Suprapubic skin (tissue), 4 donors: ENCODE data around the gene TSPOAP1. TPM values are rescaled to one million over a fixed set of nuclear protein-coding genes. Genes with fewer than 3 reads are reported as not detected.

ENCODE experiments used
- DNase-seq, 2 donors: peaks; one replicate each; pipeline ENCODE4 v3.0.0-alpha.2; 2019; ENCODE audit warnings: low spot score in 2 of 2
- H3K27ac ChIP-seq: fragments of 200-600 bp; sonication (generic); one replicate; pipeline ENCODE4 v1.5.1; 2019
- H3K27me3 ChIP-seq: fragments of 200-600 bp; sonication (generic); one replicate; pipeline ENCODE4 v1.5.1; 2019
- H3K36me3 ChIP-seq: fragments of 200-600 bp; sonication (generic); one replicate; pipeline ENCODE4 v1.5.1; 2019
- H3K4me1 ChIP-seq: fragments of 200-600 bp; sonication (generic); one replicate; pipeline ENCODE4 v1.5.1; 2019
- H3K4me3 ChIP-seq: fragments of 200-600 bp; sonication (generic); one replicate; pipeline ENCODE4 v1.5.1; 2019; ENCODE audit warnings: mild to moderate bottlenecking
- H3K9me3 ChIP-seq: fragments of 200-600 bp; sonication (generic); one replicate; pipeline ENCODE4 v1.5.1; 2019
- CTCF ChIP-seq, 2 donors: fragments of 200-600 bp in 1 of 2; fragments of 450-650 bp in 1 of 2; sonication (generic) in 1 of 2; IDR thresholded peaks; one replicate each; pipeline ENCODE4 v1.5.1; 2016 to 2019; ENCODE audit warnings: antibody characterized with exemption in 2 of 2, mild to moderate bottlenecking in 1 of 2, moderate library complexity in 1 of 2
- EP300 ChIP-seq: sonication (generic); formaldehyde crosslinking; IDR thresholded peaks from one replicate; pipeline ENCODE4 v1.6.1; 2017; ENCODE audit warnings: antibody characterized with exemption
- POLR2A ChIP-seq, 2 donors: fragments of 450-650 bp; IDR thresholded peaks; one replicate each; pipeline ENCODE4 v1.6.1; 2017; ENCODE audit warnings: antibody characterized with exemption in 2 of 2, mild to moderate bottlenecking in 2 of 2, moderate library complexity in 2 of 2
- POLR2AphosphoS5 ChIP-seq, 3 donors: sonication (generic); formaldehyde crosslinking; IDR thresholded peaks; one replicate each; pipeline ENCODE4 v1.6.1; 2017; ENCODE audit warnings: antibody characterized with exemption in 3 of 3
- WGBS: methylation state at CpG from one replicate; pipeline ENCODE4 v1.1.5; 2018; 5-methylcytosine and 5-hydroxymethylcytosine counted together
- total RNA-seq, 4 donors: library from RNA; depleted of rRNA; stranded (reverse); fragments of >200 nt; gene quantifications; one replicate each; pipeline ENCODE4 v1.1.0, GENCODE V29; 2016

TSPOAP1 gene
- total RNA-seq, 4 donors from 2014 or later: 6.8 to 26.9 (median 12.4) TPM

GRCh38 chr17:58284613-58285421 lies 43.8 kb downstream of the TSPOAP1 start:
- 43% methylated on average over 4 of the region's 6 CpGs for WGBS
- Histone ChIP-seq H3K27ac (no peak overlapping the region), H3K4me3 (no peak overlapping the region), H3K9me3 (no peaks in the 10 kb centered on the region), H3K36me3 (no peaks in the 10 kb centered on the region), H3K4me1 (no peaks in the 10 kb centered on the region), H3K27me3 (peaks cover 50% of the 10 kb centered on the region)
- DNase-seq: no peak
- no peak for TF ChIP-seq EP300
- TF ChIP-seq POLR2AphosphoS5 (IDR thresholded peaks at IDR 0.05): no peak
- no peak for TF ChIP-seq CTCF (IDR thresholded peaks at IDR 0.05)
- TF ChIP-seq POLR2A (IDR thresholded peaks at IDR 0.05): no peak

DNA sequence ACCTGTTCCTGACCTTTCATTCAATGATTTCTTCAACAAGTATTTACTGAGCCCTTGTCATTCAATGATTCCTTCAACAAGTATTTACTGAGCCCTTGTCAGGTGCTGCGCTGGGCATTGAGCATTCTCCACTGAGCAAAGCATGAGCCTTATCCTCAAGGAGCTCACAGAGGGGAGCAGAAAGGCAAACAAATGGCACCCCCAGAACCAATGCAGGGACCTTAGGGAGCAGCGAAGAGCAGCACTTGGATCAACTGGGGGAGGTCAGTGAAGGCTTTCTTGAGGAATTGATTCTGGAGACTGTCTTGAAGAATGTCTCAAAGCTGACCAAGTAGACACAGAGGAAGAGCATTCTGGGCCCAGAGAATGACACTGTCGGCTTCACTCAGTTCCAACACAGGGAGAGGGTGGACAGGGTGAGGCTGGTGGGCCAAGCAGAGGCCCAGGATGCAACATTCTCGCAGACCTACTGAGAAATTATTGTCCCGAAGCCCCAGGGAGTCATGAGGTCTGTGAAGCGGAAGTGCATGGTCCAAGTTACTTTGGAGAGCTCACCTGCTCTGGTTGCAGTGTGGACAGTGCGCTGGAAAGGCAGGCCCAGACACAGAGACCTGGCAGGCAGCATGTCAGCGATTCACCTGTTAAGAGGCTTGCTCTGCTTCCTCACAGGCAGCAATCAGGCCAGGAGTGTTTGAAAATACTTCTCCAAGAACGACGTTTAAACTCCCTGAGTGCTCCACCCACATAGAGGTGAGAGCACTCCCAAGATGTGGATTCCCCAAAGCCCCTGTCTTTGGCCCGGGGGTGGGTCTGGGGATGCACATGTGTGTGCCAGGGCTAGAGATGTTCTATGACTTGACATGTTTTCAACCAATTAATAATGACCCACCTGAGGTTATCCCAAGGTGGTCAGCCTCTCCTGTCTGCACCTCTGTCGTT lies 44.7 kb downstream of the TSPOAP1 start:
- WGBS: 75% methylated on average over 8 of the region's 12 CpGs
- peaks cover 53% of the 10 kb centered on the region for H3K27me3 ChIP-seq
- H3K4me3 ChIP-seq: no peak overlapping the region
- H3K4me1 ChIP-seq: peaks cover 6% of the 10 kb centered on the region
- TF ChIP-seq EP300 (no peak), POLR2A (IDR thresholded peaks at IDR 0.05) (no peak), CTCF (IDR thresholded peaks at IDR 0.05) (no peak), POLR2AphosphoS5 (IDR thresholded peaks at IDR 0.05) (no peak)
- no peaks in the 10 kb centered on the region for H3K9me3 ChIP-seq
- no peak overlapping the region for H3K27ac ChIP-seq
- H3K36me3 ChIP-seq: no peaks in the 10 kb centered on the region
- no peak for DNase-seq

DNA sequence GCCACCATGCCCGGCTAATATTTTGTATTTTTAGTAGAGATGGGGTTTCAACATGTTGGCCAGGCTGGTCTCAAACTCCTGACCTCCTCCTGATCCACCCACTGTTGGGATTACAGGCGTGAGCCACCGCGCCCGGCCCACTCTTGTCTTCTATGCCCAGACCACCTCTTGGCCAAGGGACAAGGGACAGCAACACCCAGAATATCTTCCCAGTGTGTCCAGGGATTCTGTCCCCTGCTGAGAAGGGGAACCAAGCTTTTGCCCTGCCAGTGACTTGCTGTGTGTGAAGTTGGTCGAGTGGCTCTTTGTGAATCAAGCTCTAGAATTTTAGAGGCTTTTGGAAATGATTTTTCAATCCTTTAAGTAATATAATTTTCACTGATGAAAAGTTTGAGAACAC lies 46.2 kb downstream of the TSPOAP1 start:
- no peaks in the 10 kb centered on the region for H3K9me3 ChIP-seq
- H3K27me3 ChIP-seq: peaks cover 54% of the 10 kb centered on the region
- no peak overlapping the region for H3K4me3 ChIP-seq
- TF ChIP-seq CTCF (IDR thresholded peaks at IDR 0.05): no peak
- no peak for TF ChIP-seq POLR2A (IDR thresholded peaks at IDR 0.05)
- TF ChIP-seq POLR2AphosphoS5 (IDR thresholded peaks at IDR 0.05): no peak
- no peak for TF ChIP-seq EP300
- WGBS: 90% methylated on average over 5 of the region's 6 CpGs
- H3K36me3 ChIP-seq: no peaks in the 10 kb centered on the region
- DNase-seq: no peak
- H3K4me1 ChIP-seq: peaks cover 9% of the 10 kb centered on the region
- no peak overlapping the region for H3K27ac ChIP-seq

DNA sequence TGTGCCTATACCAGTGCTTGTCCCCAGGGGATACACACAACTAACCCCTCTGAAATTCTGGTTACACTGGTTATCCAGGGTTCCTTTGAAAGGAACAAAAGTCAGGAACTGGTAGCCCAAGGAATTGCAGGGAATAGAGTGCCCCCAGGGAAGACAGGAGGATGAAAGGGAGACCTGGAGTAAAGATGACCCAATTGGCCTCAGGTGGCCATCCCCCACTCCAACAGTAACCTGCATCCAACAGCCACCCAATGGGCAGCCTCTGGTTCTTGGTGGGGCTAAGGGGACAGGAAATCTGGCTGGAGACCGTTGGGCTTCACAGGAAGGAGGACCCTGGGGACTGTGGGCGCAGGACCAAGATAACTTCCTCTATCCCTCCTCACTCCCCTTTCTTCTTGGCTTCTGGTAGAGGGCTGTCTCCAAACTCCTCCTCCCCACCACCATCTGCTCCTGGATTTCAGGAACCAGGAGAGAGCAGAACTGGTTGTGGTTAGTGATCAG lies 47.0 kb downstream of the TSPOAP1 start:
- Histone ChIP-seq H3K36me3 (no peaks in the 10 kb centered on the region), H3K4me3 (no peak overlapping the region), H3K27me3 (peaks cover 51% of the 10 kb centered on the region), H3K27ac (no peak overlapping the region), H3K9me3 (no peaks in the 10 kb centered on the region), H3K4me1 (peaks cover 9% of the 10 kb centered on the region)
- no peak for DNase-seq
- WGBS: 46% methylated on average over 2 of the region's 2 CpGs
- TF ChIP-seq POLR2A (IDR thresholded peaks at IDR 0.05) (no peak), POLR2AphosphoS5 (IDR thresholded peaks at IDR 0.05) (no peak), CTCF (IDR thresholded peaks at IDR 0.05) (no peak), EP300 (no peak)
